ENCODE results near the gene FAM135A.

Gene FAM135A

GRCh38 chr6:70502484-70502883, 89.2 kb downstream of the FAM135A start:
- TF ChIP-seq MYC (IDR thresholded peaks at IDR 0.05; ENCODE audit: low read depth, low read length) (no peak), POLR2A (IDR thresholded peaks at IDR 0.05; ENCODE audit: extremely low read depth, insufficient read length) (no peak), MAX (IDR thresholded peaks at IDR 0.05; ENCODE audit: low read depth, low read length) (no peak)
- TF ChIP-seq, protein P1, sequence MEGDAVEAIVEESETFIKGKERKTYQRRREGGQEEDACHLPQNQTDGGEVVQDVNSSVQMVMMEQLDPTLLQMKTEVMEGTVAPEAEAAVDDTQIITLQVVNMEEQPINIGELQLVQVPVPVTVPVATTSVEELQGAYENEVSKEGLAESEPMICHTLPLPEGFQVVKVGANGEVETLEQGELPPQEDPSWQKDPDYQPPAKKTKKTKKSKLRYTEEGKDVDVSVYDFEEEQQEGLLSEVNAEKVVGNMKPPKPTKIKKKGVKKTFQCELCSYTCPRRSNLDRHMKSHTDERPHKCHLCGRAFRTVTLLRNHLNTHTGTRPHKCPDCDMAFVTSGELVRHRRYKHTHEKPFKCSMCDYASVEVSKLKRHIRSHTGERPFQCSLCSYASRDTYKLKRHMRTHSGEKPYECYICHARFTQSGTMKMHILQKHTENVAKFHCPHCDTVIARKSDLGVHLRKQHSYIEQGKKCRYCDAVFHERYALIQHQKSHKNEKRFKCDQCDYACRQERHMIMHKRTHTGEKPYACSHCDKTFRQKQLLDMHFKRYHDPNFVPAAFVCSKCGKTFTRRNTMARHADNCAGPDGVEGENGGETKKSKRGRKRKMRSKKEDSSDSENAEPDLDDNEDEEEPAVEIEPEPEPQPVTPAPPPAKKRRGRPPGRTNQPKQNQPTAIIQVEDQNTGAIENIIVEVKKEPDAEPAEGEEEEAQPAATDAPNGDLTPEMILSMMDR (IDR thresholded peaks at IDR 0.05; ENCODE audit: low read depth, low read length): no peak
- DNase-seq (ENCODE audit: low read depth): no peak
- H3K4me3 ChIP-seq (ENCODE audit: low read depth, low read length): no peak overlapping the region

DNA sequence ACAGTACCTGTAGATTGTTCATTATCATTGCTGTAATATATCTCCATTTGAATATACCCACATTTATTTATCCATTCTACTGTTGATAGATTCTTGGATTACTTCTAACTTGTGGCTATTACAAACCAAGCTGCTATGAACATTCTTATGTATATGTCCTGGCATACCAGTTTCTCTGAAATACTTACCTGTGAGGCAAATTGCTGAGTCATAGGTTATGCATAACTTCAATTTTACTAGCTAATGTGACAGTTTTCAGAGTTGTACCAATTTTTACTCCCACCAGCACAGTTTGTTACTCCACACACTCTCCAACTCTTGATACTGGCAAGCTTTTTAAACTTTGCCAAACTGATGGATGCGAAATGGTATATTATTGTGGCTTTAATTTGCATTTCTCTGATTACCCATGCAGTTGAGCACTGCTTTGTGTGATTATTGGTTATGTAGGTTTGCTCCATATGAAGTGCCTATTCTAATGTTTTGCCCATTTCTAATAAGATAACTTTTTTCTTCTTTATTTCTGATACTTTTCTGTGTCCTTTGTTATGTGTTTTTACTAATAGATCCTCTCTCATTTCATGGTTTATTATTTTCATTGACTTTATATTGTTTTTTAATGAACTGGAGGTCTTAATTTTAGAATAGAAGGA, 90.6 kb downstream of the FAM135A start:
- no peak overlapping the region for H3K4me3 ChIP-seq (ENCODE audit: low read depth, low read length)
- TF ChIP-seq MAX (IDR thresholded peaks at IDR 0.05; ENCODE audit: low read depth, low read length): no peak
- no peak for TF ChIP-seq POLR2A (IDR thresholded peaks at IDR 0.05; ENCODE audit: extremely low read depth, insufficient read length)
- TF ChIP-seq MYC (IDR thresholded peaks at IDR 0.05; ENCODE audit: low read depth, low read length): no peak
- TF ChIP-seq, protein P1 (IDR thresholded peaks at IDR 0.05; ENCODE audit: low read depth, low read length): no peak
- DNase-seq (ENCODE audit: low read depth): no peak

DNA sequence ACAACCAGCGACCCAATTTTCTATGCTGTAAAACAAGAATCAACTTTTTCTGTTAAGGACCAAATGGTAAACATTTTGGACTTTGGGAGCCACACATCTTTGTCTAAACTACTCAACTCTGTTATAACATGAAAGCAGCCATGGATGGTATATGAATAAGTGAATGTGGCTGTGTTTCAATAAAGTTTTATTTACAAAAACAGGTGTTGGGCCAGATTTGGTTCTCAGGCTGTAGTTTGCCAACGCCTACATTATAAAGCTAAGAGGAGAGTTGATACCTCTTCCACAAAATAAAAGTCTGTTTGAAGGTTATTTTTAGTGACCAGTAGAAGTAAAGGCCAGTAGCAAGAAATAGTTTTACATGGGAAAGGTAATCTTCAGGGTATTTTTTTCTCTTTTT, 93.0 kb downstream of the FAM135A start:
- TF ChIP-seq, protein P1 (IDR thresholded peaks at IDR 0.05; ENCODE audit: low read depth, low read length): no peak
- no peak for TF ChIP-seq MYC (IDR thresholded peaks at IDR 0.05; ENCODE audit: low read depth, low read length)
- no peak for TF ChIP-seq POLR2A (IDR thresholded peaks at IDR 0.05; ENCODE audit: extremely low read depth, insufficient read length)
- TF ChIP-seq MAX (IDR thresholded peaks at IDR 0.05; ENCODE audit: low read depth, low read length): no peak
- no peak for DNase-seq (ENCODE audit: low read depth)
- no peak overlapping the region for H3K4me3 ChIP-seq (ENCODE audit: low read depth, low read length)

DNA sequence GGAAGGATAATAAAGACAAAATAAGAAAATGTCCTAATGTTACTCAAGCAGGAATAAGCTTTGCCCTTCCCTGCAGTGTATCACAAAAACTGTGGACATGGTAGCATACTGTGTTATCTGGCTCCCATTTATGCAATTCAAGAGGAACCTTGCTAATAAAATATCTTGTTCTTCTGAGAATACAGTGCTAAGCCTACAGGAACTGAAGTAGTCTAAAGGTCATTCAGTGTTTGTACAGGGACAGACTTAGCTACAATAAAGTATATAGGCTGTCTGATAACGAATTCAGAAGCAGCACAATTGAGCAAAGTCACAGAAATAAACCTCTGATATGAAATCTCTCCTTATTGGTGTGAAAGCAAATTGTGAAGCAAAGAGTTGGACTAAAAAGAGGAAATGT, 93.9 kb downstream of the FAM135A start:
- H3K4me3 ChIP-seq (ENCODE audit: low read depth, low read length): no peak overlapping the region
- TF ChIP-seq MAX (IDR thresholded peaks at IDR 0.05; ENCODE audit: low read depth, low read length) (no peak), POLR2A (IDR thresholded peaks at IDR 0.05; ENCODE audit: extremely low read depth, insufficient read length) (no peak), MYC (IDR thresholded peaks at IDR 0.05; ENCODE audit: low read depth, low read length) (no peak)
- TF ChIP-seq, protein P1 (IDR thresholded peaks at IDR 0.05; ENCODE audit: low read depth, low read length): no peak
- DNase-seq (ENCODE audit: low read depth): no peak

DNA sequence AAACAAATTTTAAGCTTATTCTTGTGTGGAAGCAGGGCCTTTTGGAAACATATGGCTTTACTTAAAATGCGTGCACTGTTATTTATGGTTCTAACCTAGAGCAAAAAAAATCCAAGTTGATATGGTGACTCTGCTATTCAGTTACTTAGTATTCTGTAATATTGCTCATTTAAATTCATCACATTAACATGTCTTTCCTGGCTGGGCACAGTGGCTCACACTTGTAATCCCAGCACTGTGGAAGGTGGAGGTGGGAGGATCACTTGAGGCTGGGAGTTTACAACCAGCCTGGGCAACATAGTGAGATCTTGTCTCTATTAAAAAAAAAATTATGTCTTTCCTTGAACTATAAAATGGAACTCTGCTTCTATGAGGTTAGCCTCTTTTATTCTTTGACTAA, 95.6 kb downstream of the FAM135A start:
- no peak for TF ChIP-seq POLR2A (IDR thresholded peaks at IDR 0.05; ENCODE audit: extremely low read depth, insufficient read length)
- TF ChIP-seq MYC (IDR thresholded peaks at IDR 0.05; ENCODE audit: low read depth, low read length): no peak
- TF ChIP-seq, protein P1 (IDR thresholded peaks at IDR 0.05; ENCODE audit: low read depth, low read length): no peak
- no peak for TF ChIP-seq MAX (IDR thresholded peaks at IDR 0.05; ENCODE audit: low read depth, low read length)
- H3K4me3 ChIP-seq (ENCODE audit: low read depth, low read length): no peak overlapping the region
- no peak for DNase-seq (ENCODE audit: low read depth)

Measured in NB4 (cell line).